Kidney capillary endothelial cell (primary cell): ENCODE measurements around the gene COMMD8.

Source experiments
- DNase-seq: peaks from one replicate; pipeline ENCODE4 v3.0.0-alpha.2; 2018; ENCODE audit warnings: low spot score

COMMD8 gene

DNA sequence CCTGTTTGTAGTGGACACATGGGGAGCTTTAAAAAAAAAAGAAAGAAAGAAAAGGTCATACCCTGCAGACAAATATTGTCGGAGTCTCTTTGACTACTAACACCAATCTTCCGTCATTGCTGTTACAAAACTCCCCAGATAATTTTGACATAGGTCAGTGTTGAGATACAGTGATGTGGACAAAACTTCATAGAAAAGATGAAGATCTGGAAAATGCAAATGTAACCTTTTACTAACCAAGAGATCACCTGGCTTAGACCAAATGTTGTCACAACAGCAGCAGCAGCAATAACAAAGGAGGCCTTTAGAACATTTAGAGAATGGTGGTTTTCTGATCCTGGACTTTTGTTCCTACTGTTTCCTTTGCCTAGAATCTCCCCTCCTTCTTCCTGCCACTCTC, 8.1 kb upstream of the COMMD8 start:
- DNase-seq: no peak

DNA sequence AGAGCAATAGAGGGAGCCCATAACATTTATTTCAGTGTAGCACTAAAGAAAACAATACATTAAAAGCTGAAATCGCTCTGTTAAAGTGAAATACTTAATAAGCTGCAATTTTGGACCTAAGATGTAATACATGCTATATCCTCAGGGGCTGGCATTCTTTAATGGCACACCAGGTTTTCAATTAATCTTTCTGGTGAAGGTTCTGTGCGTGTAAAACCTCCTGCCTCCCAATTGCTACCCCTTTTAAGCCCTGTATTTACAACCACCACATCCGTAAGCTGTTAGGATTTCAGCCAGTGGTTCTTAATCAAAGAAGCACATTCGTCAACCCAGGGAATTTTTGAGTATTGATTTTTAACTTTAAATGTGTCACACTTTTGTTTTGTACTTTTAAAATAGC, 7.6 kb upstream of the COMMD8 start:
- no peak for DNase-seq

DNA sequence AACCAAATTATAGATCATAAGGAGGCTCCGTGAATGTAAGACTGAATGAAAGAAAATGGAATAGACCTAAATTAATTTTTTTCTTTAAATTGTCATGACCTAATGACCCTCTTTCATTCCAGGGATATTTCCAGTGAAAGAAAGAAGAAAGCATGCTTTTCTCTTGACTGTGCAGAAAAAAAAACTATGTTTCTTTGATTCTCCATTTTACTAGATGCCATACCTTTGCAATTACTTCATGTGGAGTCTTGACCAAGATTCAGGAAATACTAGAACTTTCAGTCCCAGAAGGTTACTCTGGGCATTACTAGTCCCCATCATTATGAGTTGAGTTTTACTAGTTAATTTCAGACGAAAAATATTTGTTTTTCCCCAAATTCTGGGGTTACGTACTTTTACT, 6.4 kb upstream of the COMMD8 start:
- DNase-seq: no peak

DNA sequence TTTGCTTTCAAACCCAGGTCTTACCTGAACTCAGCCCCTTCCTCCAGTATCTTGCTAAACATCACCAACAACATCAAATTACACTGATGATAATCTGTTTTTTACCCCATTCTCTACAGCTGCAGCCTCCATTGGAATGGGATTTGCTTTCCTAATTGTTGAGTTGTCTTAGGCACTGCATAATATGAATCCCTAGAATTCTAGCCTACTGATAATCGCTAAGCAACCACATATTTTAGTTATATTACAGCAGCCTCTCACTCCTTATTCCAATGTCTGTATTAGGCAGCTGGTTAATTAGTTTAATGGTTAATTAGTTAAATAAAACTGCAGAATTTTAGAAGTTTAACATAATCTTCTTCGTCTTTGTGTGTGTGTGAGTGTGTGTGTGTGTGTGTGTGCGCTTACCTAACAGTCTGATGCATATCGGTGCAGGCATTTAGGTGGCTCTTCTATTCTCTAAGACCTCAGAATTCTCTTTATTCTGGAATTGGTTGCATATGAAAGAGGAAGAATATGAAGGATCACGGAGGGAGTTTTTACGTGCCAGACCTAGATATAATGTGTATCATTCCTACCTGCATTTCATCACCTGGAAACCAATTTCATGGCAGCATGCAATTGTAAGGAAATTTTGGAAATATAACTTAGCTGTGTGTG, 5.3 kb upstream of the COMMD8 start:
- DNase-seq: no peak

DNA sequence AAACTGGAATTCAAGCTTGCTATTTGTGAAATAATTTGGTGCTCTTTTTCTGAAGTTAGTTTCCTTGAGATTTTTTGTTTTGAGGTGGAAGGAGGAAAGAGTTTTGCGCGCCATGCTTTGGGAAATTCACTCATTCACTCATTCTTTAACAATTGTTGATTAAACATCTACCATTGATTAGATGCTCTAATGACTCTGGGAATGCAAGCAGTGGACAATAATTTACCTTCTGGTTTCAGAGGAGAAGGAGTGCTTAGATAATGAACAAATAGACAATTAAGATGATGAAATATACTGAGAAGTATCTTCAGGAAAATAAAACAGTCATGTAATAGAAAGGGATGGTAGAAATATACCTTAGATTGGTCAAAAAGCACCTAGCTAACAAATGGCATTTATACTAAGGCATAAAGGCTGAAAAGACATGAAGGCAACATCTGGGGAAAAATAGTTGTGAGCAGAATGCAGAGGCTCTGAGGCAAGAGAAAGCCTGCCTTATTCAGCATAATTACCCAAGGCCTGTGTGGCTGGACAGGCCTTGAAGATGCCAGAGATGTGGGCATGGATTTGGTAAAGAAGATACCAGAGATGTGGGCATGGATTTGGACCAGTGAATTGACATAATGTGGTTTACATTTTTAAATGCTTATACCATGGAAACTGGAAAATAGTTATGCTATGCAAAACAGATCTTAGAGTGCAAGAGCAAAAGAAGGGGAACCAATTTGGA, 2.7 kb upstream of the COMMD8 start:
- no peak for DNase-seq

DNA sequence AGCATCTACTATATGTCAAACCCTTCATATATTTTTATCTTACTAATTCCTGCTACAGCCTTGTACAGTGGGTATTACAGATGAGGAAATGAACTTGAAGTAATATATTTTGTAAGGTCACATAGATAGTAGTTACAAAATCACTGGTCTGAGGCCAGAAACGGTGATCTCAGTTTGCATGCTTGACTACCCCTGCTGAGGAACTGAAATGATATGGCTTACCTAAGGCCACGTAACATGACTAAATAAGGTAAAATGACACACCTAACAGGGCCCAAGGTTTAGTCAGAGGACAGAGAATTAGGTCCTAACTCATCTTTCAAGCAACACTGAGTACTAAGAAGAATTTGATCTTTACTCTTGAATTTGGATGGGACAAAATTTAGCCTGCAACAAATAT, 1.5 kb upstream of the COMMD8 start:
- DNase-seq: no peak

DNA sequence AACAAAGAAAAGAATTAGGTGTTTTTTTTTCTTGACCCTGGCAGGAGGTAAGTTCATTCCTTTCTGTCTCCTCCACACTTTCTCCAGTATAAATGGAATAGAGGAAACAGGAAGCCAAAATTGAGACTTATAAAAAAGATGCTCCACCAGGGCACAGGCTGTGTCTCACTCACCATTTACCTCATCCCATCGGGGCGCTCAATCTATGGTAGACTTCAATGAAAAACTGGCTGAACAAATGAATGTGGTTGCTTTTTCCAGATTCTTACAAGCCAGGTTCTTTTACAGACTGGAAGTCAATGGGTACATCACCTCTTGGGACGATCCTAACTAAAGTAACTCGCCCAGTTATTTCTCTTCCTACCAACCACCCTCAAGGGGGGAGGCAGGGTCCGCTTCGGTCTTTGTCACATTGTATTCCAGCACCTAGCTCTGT, 685 bp downstream of the COMMD8 start:
- no peak for DNase-seq

DNA sequence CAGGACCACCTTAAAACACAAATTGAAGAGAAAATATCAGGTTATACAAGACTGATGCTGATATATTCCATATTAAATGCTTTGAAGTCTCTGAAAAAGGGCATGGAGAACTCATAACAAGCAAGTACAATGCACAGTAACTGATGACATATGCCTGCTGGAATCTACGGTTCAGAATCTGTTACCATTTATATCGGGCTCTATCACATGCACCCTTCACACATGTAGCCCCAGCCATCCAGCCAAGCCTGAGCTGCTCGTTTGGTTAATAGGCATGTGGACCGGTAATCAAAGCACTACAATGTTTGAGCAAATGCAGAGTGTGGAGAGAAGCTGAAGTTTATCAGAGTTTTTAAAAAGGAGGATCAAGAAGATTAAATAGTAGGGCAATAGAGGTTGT, 11.8 kb downstream of the COMMD8 start:
- DNase-seq: no peak

DNA sequence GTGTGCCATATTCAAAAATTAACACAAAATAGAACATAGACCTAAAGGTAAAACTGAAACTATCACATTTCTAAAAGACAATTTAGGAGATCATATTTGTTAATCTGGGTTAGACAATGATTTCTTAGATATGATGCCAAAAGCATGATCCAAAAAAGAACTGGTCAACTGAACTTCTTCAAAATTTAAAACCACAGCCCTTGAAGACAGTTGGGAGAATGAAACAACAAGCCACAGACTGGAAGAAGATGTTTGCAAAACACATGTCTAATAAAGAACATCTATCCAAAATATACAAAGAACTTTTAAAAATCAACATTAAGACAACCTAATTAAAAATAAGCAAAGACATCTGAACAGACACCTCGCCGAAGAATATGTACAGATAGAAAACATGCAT, 19.5 kb downstream of the COMMD8 start:
- DNase-seq: no peak

DNA sequence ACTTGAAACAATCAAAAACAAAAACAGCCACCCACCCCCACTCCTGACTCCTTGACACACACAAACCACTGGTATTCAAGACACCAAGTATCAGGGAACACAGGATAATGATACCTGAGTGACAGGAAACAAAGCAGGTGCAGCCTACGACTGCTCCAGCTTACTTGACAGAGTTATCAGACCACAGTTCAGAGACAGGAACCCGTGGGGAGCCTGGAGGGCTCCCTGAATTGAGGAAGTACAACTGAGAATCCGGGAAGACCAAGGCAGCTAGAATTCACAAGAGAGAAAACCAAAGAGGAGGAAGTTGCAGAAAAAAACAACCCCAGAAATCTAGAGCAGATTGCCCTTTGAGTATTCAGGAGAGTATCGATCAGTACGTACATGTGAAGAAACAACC, 20.5 kb downstream of the COMMD8 start:
- no peak for DNase-seq

DNA sequence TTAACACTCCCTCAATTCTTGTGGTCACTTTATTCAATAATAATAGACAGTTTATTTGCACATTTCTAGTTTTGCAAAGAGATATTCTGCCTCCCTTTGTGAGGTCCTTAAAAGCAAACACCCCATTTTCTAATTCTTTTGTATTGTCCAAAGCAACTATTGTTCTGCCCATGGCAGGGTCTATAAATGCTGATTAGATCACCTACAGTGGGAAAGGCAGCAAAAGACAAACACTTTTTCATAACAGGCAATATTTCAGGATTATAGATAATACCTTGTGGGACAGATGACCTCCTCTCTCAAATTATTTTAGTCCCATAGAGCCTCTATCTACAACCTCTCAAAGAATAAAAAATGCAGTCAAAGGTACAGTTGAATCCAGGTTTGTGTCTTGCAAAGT, 28.6 kb downstream of the COMMD8 start:
- DNase-seq: no peak

DNA sequence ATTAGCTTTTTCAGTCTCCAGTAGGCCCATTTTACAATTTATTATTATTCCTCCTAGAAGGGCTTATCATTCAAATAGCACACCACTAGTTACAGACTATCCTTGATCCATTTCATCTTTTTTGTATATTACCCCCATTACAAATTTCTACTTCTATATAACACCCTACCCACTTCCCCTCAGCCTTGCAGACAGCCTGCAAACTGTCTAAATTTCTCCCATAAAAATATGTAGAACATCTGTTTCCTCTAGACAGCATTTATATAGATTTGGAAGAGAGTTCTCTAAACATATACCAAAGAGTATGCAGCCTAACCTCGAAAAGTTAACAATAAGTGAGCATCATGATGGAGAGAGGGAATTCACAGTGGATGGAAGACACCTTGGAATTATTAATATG, 30.8 kb downstream of the COMMD8 start:
- no peak for DNase-seq

DNA sequence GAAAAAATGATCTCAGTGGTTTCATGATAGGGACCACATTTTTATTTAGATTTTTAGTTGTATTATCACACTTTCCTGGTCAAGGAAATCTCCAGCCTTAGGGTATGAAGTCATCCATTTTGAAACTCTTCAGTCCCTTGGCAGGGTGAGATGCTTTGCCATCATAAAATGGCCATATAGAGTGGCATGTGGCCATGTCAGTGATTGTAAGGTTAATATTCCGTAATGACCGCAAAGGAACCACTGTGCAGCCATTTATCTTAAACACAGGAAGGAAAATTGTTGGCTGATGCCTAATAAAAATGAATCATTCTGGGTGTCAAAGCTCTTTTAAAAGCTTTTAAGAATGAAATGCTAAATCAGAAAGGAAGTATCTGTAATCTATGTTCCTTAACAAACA, 35.6 kb downstream of the COMMD8 start:
- no peak for DNase-seq

DNA sequence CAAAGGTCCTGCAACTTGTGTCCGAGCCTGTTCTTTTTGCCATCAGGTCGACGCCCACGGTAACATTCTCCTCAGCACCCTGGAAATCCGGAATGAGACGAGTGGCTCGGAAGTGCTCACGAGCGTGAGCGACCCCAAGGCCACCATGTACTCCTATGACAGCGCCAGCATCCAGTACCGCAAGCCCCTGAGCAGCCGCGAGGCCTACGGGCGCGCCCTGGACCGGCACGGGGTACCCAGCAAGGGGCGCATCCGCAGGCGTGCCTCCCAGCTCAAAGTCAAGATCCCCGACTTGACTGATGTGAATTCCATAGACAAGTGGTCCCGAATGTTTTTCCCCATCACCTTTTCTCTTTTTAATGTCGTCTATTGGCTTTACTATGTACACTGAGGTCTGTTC, 37.9 kb downstream of the COMMD8 start:
- DNase-seq: no peak

DNA sequence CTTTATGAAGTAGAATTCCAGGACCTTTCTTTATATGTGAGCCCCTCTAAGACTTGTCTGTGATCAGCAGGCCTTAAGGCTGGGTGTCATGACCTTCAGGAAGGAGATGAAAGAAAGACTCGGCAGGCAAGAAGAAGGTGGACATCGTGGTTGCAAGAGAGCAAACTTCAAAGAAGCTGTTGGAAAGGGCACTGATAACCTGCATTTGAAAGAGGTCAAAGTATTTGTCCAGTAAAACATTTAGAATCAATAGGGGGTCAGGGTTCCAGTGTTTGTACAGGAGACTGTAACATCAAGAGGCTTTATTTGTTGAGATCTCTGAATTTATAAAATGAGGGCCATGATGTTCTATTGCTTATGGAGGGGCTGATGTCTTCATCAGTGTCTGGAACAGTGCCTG, 44.2 kb downstream of the COMMD8 start:
- no peak for DNase-seq

DNA sequence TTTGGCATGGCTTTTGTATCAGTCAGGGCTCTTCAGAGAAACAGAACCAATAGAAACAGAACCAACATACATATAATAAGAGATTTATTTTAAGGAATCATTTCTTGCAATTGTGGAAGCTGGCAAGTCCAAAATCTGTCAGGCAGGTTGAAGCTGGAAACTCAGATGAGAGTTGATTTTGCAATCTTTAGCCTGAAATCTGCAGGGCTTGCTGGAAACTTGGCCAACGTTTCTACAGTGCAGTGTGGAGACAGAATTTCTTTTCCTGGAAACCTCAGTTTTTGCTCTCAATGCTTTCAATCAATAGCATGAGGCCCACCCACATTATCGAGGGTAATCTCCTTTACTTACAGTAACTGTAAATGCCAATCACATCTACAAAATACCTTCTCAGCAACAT, 45.4 kb downstream of the COMMD8 start:
- DNase-seq: no peak

DNA sequence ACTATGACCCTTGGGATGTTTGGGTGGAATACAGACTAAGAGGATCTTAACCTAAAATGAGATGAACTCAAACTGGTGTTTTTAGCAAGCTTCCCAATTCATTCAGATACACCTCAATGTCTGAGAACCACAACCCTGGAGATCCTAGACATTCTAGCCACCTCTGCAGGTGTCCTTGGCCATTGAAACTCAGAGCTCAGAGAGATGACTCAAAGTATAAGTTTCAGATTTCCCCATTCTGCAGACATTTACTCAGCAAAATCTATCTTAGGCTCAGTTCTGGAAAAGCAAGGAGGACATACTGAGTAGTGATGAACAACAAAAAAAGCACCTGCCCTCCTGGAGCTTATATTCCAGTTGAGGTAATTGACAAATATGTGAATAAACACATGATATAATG, 47.8 kb downstream of the COMMD8 start:
- DNase-seq: no peak

DNA sequence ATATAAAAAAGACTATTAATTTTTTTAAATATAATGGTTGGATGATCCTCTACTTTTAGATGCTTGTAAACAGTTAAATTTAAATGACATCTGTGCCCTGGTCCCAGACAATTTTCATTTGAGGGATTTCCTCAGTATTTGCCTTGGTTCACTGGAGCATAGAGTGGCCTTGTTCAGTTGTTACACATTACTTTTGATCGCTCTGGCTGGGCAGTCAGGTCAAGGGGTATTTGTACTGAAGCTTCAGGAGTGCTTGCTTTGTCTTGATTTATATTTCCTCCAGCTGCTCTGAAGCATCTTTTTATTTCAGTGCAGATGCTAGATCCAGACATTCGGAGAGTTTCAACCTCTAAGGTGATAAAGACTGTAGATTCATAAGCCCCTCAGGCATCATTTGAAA, 50.0 kb downstream of the COMMD8 start:
- DNase-seq: no peak

DNA sequence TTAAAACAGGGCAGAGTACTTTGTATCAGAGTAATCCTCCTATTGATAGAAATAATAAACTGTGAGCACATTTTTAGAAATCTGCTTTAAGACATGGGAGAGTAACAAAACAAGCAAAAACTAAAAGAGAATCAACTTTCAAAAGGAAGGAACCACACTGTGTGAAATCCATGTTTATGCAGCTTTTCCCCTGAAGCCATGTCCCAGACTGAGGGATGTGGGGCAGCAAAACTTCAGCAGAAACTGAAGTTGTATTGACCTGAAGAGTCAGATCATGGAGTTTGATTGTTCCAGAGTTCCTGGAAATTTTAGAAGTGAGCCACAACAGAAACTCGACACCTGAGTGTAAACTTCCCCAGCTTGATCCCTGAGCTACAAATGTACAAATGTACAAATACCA, 53.2 kb downstream of the COMMD8 start:
- no peak for DNase-seq

DNA sequence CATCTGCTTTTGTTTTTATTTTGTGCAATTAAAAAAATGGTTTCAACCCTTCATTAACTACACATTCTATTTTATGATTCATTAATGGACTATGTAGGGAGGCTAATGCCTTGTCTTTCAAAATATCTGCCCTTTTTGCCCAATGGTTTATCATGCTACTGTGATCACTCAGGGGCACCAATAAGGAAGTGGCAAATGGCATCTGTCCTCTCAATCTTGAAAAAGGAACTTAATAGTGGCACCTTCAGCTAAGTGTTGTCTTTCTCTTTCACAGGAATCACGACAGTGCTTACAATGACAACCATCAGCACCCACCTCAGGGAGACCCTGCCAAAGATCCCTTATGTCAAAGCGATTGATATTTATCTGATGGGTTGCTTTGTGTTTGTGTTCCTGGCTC, 57.1 kb downstream of the COMMD8 start:
- no peak for DNase-seq
